Erythroblast (primary cell): ENCODE results near the gene ZNF438.
"Not testable (repeated sequence)": the region's sequence is repeated elsewhere in the genome, so short reads cannot be mapped to it uniquely, and the experiment has no call there.

ENCODE experiments used
- DNase-seq, 2 experiments: peaks; one replicate each; lab custom pipeline; 2025; lab: John Stamatoyannopoulos, UW
- GATA1 ChIP-seq: IDR thresholded peaks from 2 replicates; pipeline ENCODE4 v1.6.1; 2011; ENCODE audit warnings: low read depth, mild to moderate bottlenecking, control low read depth, low read length, moderate library complexity
- POLR2A ChIP-seq: IDR thresholded peaks from 2 replicates; pipeline ENCODE4 v1.6.1; 2011; ENCODE audit warnings: mild to moderate bottlenecking, low read length

ZNF438 gene

DNA sequence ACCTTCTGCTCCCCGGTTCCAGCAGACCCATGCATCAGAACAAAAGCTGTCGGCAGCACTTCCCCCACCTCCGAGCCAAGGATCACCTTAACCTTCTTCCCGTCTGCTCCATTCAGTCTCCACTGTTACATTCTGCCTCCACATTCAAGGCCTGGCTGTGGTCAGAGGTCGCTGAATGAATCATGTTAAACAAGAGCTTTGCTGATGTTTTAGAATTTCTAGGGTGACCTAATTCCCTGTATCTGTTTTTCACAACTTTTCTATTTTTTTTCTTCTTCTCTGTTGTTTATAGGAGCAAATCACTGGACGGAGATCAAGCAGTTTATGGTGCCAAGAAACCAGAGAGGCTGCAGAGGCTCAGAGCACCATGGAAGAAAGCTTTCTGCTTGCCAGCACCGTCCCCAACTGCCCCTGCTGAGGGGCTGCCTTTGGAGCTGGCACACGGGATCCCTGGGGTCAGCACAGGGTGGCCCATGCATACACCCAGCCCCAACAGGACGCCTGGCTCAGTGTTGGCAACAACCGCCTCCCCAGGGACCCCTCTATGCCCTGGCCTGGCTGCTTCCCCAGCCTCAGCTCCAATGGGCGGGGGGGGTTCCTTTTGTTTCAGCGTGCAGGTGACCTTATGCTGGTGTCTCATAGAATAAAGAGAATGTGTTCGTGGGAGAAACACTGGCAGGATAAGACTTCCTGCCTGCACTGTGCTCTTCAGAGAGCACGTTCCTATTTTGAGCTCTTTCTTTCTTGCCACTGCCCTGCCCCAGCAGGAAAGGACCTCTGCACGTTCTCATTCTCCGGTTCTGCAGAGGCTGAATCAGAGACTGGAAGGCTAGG lies 219.4 kb downstream of the ZNF438 start:
- TF ChIP-seq POLR2A (no peak), GATA1 (no peak)
- no peak for DNase-seq

DNA sequence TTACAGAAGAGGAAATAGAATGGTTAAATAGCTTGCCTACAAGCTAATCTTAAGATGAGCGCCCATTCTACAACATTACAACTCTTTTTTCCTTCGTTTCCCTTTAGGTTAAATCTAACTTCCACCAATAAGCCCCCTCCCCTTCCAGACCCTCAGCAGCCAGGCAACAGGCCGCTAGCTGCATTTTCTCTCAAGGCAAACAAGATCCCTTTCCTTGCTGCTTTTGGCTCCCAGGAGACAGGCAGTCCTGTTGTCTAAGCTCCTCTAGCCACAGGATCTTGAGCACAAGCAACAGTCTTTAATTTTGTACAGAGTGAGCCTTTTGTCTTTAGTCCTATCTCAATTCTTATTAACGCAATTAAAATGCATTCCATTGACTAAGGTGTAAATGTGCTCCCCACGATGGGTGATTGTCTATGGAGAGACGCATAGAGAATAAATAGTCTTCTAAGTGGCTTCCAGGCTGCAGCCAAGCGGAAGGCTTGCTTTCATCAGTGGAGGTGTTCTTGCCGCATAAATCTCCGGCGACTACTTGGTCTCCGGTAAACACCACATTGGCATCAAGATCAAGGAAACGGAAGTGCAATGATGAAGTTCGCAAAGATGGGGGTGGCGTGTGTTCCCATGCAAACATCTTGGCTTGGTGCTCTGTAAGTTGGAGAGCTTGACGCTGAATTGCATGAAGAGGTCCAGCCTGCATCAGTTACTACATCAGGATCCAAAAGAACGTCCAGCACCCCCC lies 220.2 kb downstream of the ZNF438 start:
- TF ChIP-seq POLR2A: no peak
- TF ChIP-seq GATA1: no peak
- DNase-seq: no peak

- no peak for TF ChIP-seq GATA1
- no peak for TF ChIP-seq POLR2A
- no peak for DNase-seq
Observed at GRCh38 chr10:30810416-30810815, 221.2 kb downstream of the ZNF438 start.

GRCh38 chr10:30806850-30807249 lies 224.8 kb downstream of the ZNF438 start:
- no peak for DNase-seq
- TF ChIP-seq POLR2A (no peak), GATA1 (no peak)

DNA sequence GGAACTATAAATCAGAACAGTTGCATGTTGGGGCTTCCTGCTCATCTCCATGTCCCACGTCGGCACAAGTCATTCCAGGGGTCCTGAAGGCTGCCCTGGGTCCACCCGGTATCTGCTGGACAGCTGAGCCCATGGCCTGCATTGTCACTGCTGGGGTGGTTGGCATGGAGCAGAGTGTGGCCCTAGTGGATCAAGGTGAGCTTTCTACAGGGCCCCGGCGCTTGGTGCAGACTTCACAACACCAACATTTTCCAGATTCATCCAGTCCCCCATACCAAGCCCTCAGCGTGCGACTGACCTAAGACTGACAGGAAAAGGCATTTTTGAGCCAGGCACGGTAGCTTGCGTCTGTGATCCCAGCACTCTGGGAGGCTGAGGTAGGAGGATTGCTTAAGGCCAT lies 226.6 kb downstream of the ZNF438 start:
- TF ChIP-seq POLR2A: no peak
- TF ChIP-seq GATA1: no peak
- no peak for DNase-seq

- no peak for DNase-seq
- TF ChIP-seq GATA1: no peak
- TF ChIP-seq POLR2A: no peak
Observed at GRCh38 chr10:30804478-30805055, 227.1 kb downstream of the ZNF438 start.

GRCh38 chr10:30803892-30804322 lies 227.8 kb downstream of the ZNF438 start:
- TF ChIP-seq GATA1: no peak
- TF ChIP-seq POLR2A: no peak
- no peak for DNase-seq

DNA sequence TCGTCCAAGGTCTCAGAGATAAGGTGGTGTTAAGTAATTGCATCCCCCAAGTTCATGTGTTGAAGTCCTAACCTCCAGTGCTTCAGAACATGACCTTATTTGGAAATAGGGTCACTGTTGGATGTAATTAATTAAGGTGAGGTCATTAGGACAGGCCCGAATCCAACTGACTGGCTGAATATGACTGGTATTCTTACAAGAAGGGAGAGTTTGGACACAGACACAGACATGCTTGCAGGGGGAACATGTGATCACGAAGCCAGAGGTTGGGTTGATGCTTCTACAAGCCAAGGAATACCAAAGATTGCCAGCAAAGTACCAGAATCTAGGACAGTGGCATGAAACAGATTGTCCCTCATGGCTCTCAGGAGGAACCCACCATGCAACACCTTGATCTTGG lies 228.6 kb downstream of the ZNF438 start:
- TF ChIP-seq POLR2A: no peak
- TF ChIP-seq GATA1: no peak
- no peak for DNase-seq

- no peak for DNase-seq
- TF ChIP-seq POLR2A (no peak), GATA1 (no peak)
Observed at GRCh38 chr10:30800368-30800767, 231.3 kb downstream of the ZNF438 start.

GRCh38 chr10:30798646-30799185 lies 232.9 kb downstream of the ZNF438 start:
- TF ChIP-seq GATA1: no peak
- no peak for TF ChIP-seq POLR2A
- no peak for DNase-seq

DNA sequence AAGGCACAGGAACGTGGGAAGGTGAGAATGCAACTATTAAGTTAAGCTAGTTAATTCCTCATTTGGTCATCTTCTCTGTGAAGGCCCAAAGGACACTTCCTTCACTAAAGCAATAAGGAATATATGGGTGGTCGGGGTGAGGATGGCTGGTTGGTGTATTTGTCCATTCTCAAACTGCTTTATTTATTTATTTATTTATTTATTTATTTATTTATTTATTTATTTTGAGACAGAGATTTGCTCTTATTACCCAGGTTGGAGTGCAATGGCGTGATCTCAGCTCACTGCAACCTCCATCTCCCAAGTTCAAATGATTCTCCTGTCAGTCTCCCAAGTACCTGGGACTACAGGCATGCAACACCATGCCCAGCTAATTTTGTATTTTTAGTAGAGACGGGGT lies 236.6 kb downstream of the ZNF438 start:
- not testable (repeated sequence) for DNase-seq
